DMS 273 treated with DMSO at 0.1 percent for 48 hours (cell line): Measurements from ENCODE around the gene COL9A3.
"Not testable (repeated sequence)": the region's sequence is repeated elsewhere in the genome, so short reads cannot be mapped to it uniquely, and the experiment has no call there.

ENCODE experiments used
- DNase-seq: peaks from one replicate; lab custom pipeline; 2025; lab: John Stamatoyannopoulos, UW

Gene COL9A3

GRCh38 chr20:62835931-62836861 lies 19.3 kb downstream of the COL9A3 start:
- DNase-seq, result no peak

GRCh38 chr20:62836967-62837490 lies 20.2 kb downstream of the COL9A3 start:
- DNase-seq, result no peak

- no peak for DNase-seq
Measured at GRCh38 chr20:62837790-62838127, 20.9 kb downstream of the COL9A3 start.

- peak; percentile 60 for DNase-seq
Measured at GRCh38 chr20:62838128-62838891, 21.5 kb downstream of the COL9A3 start.

- no peak for DNase-seq
Measured at GRCh38 chr20:62839261-62839660, 22.4 kb downstream of the COL9A3 start.

GRCh38 chr20:62839816-62840215 lies 23.0 kb downstream of the COL9A3 start:
- no peak for DNase-seq

- DNase-seq, result no peak
Measured at GRCh38 chr20:62840244-62841197, 23.7 kb downstream of the COL9A3 start.

- no peak for DNase-seq
Measured at GRCh38 chr20:62841705-62842212, 24.9 kb downstream of the COL9A3 start.

GRCh38 chr20:62843656-62844055 lies 26.8 kb downstream of the COL9A3 start:
- DNase-seq, result no peak

GRCh38 chr20:62844182-62844581 lies 27.3 kb downstream of the COL9A3 start:
- no peak for DNase-seq

GRCh38 chr20:62845416-62846160 lies 28.7 kb downstream of the COL9A3 start:
- no peak for DNase-seq

GRCh38 chr20:62846166-62846890 lies 29.5 kb downstream of the COL9A3 start:
- DNase-seq, result peak; percentile 93

GRCh38 chr20:62848917-62849316 lies 32.1 kb downstream of the COL9A3 start:
- not testable (repeated sequence) for DNase-seq

GRCh38 chr20:62849431-62849830 lies 32.6 kb downstream of the COL9A3 start:
- DNase-seq, result no peak

GRCh38 chr20:62850333-62850974 lies 33.6 kb downstream of the COL9A3 start:
- DNase-seq, result no peak

- DNase-seq, result no peak
Measured at GRCh38 chr20:62852196-62852595, 35.3 kb downstream of the COL9A3 start.

GRCh38 chr20:62852841-62853240 lies 36.0 kb downstream of the COL9A3 start:
- no peak for DNase-seq

- not testable (repeated sequence) for DNase-seq
Measured at GRCh38 chr20:62853304-62853703, 36.5 kb downstream of the COL9A3 start.

- no peak for DNase-seq
Measured at GRCh38 chr20:62854121-62854520, 37.3 kb downstream of the COL9A3 start.

GRCh38 chr20:62855120-62855519 lies 38.3 kb downstream of the COL9A3 start:
- DNase-seq, result no peak
